GM18867 (cell line): Measurements from ENCODE around the gene CCDC102B.
A peak's percentile ranks its signal among the peaks of the same experiment; 100 is the strongest.
"Not testable (repeated sequence)": the region's sequence is repeated elsewhere in the genome, so short reads cannot be mapped to it uniquely, and the experiment has no call there.

ENCODE experiments used
- ATAC-seq: cut with Tn5 transposase; IDR thresholded peaks from one replicate; pipeline ENCODE4 v1.9.1; 2021; ENCODE audit warnings: mild to moderate bottlenecking, moderate library complexity; ENCODE audit not compliant: unreplicated experiment

CCDC102B gene

DNA sequence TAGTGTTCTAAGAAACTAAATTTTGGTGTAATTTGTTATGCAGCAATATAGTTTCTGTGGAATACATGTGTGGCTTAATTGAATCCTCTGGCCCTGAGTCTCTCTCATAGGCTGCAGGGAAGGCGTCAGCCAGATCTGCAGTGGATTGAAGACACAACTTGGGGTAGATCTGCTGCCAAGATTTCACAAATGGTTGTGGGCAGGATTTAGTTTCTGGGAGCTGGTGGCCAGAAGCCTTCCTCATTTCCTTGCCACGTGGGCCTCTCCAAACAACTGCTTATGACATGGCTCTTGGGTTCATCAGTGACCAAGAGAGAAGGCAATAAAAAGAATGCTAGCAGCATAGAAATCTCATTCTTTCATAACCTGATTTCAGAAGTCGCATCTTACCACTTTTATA is 28.2 kb downstream of the CCDC102B start:
- ATAC-seq: no peak

DNA sequence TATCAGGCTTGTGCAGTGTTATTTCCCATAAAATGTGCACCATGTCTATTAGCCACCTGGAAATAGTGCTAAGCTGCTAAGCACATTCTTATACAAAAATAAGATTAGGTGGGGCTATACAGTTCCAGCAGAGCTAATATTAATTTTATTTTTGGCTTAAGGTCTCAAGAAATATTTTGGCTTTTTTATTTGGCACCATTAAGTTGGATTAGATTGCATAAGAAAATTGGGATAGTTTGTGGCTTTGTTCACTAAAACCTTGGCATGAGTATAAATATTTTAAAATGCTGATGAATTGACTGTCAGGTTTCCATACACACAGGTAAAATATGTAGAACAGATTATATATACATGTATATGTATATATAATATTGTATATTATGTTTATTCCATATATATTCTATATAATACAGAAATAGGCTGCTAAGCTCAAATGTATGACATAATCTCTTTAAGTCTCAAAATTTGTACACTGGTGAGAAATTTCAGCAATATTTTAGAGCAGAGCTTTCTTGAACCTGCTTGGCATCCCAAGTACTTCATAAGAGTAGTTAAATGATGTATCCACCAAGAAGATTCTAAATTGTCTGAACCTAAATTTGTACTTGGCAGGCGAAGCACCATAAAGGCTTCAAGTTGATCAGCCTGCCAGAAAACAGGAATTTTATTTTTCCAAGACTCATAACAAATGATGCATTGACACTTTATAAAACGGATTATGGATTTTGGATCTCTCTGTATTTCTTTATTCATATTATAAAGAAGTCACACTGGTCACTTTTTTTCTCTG is 32.6 kb downstream of the CCDC102B start:
- ATAC-seq: no peak

DNA sequence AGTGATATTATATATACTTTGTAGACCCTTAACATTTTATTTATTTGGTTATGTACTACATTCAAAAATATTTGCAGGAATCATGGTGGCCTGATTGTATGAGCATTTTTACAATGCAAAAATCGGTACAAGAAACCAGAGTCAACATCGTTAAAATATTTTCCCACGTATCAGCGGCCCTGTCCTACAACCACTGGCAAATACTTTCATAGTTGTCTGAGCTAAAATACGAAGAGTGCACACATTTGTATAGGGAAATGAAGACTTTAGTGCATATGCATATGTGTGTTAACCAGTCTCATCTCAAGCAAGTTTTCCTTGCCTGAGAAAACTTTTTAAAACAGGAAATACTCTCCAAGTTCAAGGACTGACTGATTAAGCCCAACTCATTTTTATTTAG is 35.9 kb downstream of the CCDC102B start:
- ATAC-seq: no peak

DNA sequence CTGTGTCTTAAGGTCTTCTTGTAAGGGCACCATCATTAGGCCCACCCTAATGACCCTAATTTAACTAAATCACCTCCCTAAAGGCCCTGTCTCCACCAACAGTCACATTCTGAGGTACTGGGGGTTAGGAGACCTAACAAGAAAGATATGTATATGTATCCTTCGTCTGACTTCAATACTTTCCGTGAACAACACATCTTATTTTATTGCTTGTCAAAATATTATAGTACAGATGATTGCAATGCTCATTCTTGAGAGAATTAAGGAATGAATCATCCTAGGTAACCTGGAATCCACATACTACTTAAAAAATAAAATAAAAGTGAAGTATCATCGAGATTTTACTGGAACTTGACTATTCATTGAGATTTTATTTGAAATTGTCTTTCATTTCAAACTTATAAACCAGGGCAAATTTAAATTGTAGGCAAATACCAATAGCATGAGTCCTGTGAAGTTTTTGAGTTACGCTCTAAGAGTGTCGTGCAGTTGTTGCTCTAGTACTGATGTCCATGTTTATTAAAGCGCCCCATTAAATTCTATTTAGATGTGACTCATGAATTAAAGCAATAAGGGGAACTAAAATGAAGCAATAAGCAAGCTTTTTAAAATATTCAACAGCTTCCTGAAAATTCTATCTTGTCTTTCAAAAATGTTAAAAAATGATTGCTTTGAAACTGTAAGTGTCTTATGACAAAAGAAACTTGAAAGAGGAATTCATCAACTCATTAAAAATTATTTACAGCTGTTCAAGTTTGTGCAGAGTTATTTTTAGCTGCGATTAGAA is 40.0 kb downstream of the CCDC102B start:
- ATAC-seq: no peak

DNA sequence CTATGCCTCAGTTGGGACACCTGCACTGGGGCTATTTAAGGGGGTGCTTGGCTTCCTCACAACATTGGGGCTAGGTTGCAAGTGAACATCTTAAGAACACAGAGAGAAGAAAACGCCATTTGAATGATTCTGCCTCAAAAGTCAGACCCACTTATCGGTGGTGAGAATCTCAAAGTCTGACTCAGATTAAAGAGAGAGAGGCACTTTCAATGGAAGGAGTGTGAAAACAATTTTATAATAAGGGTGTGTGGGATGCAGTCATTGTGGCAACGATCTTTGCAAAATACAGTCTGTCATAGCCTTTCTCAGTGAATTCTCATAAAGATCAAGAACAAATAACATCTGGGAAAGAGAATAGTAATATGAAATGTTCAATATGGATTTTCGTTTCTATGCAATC is 41.8 kb downstream of the CCDC102B start:
- ATAC-seq: no peak

DNA sequence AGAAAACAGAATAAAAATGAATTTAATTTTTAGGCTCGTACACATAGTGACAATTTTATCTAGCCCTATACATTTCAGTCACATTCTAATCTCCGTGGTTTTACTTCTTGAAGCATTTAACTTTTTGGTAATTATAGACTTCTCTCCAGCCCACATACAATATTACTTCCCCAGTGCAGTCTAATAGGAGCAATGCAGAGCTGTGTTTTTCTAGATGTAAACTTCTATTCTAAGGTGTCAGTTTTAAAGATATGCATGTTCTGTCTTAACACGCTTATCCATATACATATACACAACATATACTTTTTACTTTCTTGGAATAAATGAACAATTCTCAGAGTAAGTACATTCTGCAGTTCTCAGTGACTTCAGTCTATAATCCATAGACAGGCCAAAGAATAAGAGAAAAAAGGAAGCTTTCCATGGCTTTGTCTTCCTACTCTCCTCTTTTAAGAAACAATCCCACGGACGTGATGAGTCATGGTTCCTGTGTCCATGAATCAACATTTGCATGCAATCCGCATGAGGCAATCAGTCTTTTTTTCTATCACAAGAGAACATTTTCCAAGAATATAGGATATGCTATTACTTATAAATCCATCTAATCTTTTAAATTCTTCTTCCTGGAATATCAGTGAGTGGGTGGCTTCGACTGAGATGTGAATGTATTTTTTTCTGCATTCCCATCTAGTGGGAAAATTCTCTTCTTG is 42.8 kb downstream of the CCDC102B start:
- ATAC-seq: no peak

DNA sequence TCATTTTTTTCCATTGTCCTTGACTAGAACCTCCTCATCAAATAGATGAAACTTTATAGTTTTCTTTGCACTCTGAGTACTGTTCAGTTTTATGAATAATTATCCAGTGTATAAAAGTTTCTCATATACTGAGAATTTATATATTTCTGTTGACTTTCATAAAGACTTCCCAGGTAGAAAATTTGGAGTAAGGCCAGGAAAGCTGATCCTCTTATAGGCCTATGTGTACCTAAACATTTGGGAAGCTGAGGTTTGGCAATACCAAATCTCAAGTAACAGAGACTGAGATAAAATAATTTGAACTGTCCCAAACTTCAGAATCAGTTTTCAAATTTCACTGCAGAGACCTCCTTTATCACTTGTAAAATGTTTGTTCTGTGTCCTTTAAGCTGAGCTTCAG is 43.4 kb downstream of the CCDC102B start:
- ATAC-seq: no peak

DNA sequence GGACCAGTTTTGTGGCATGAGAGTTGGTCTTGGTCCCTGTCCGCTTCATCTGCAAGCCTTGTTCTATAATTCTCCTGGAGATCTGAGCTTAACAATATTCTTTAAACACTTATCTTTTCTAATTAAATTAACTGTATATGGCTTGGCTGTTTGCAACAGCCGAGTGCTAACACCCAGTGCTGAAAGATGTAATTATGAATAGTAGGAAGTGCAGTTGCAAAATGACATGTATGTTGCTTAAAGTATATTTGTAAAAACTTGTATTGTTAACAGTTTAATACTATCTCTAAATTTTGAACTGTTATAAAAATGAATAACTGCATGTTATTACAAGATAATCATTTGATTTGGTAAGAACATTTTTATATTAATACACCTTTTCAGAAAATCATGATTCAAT is 45.1 kb downstream of the CCDC102B start:
- ATAC-seq: no peak

DNA sequence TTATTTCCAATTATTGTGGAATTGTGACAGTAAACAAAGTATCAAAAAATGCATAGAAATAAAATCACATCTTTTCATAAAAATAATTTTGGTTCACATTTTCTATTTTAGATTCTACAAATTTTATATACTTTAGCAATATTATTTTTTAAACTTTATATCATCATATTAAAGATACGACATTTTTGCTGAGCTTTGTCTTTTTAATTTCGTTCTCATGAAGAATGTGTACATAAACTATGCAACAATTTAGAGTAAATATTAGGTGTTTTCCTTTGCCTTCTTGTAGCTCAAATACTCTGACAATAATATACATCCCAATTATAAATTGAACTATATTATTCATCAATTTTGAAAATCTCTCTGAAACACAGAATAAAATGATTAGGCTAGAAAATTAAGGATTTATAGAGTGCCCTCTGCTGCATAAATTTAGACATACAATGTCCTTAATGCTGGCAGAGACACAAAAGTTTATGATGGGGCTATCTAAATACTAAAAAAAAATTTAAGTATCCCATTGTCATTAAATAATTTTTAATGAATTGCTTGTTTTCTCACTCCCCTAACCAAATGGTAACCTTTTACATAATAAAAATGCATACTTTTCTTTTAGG is 45.7 kb downstream of the CCDC102B start:
- ATAC-seq: no peak

DNA sequence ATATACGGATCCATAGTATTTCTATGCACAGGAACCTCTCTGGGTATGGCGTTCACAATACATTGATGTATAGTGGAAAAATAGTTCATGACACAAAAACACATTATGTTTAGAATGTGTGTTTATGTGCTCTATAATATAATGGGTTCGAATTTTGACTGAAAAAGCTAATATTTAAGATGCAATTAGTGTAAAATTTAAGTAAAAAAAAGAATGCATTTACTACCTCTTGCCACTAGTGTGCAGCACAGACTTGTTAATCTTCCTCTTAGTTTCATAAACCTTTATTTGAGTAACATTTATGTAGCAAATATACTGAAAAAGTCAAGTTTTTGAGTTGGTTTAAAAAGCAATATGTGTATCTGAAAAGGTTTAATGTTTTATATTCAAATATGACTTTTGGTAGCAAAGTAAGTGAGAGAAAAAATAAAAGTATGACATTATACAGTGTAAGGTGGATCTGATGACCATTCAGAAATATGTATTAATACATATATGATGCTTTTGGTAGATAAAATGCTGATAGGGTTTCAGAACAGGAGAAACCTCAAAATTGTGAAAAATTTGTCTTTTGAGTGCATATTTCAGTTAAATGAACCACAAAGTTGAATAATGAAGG is 49.4 kb downstream of the CCDC102B start:
- ATAC-seq: peak; percentile 71

DNA sequence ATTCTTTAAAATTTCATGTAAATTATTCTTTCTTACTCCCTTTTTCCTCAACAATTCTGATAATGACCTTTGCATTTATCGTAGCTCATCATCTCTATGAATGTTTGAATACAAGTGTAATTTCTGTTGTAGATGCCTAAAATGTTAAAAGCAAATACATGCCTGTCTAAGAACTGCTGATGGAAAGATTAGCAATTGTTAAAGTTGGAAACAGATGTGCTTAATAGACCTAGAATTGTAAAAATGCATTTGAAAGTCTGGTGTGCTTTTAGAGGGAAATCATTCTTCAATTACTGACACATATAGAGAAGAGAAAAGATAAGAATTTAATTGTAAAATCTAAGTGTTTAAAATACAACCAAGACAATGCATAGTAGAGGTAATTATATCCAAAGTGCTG is 50.4 kb downstream of the CCDC102B start:
- no peak for ATAC-seq

DNA sequence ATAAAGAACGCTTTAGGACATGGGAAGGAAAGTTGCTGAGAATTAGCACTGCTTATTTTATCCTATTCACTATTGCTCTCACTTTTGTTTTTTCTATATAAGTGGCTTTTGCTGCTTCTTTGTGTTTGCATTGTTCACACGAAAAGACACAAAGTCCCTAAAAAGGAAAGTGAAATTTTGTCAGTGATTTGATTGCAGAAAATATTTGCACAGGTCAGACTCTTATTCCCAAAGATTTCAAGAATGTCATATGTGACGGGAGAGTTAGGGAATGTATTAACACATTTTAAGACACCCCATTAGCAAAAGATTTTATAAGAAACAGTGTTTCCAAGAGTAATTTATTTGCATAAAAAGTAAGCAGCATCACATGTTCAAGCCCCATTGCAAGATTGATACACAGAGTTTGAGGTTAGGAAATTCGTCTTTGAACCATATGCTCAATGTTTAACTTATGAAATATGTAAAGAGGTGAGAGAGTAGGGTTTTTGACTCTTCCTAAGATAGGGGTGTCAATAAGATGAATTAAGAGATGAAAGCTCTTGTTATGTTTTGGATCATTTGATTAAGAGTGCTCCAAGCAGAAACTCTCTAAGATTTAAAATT is 57.0 kb downstream of the CCDC102B start:
- ATAC-seq: peak; percentile 44

DNA sequence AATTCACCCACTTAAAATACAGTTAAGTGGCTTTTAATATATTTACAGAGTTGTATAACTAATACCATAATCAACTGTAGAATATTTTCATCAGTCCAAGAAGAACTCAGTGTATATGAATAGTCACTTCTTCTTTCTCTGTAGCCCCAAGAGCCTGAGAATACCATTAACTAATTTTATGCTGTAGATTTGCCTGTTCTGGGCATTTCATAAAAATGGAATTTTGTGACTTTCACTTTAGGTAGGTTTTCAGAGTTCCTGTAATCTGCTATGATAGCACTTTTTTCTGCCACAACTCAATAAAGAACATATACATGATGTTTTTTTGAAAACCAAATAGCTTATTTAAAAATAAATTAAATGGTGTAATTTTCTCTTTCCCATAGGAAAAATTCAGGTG is 57.6 kb downstream of the CCDC102B start:
- ATAC-seq: no peak

DNA sequence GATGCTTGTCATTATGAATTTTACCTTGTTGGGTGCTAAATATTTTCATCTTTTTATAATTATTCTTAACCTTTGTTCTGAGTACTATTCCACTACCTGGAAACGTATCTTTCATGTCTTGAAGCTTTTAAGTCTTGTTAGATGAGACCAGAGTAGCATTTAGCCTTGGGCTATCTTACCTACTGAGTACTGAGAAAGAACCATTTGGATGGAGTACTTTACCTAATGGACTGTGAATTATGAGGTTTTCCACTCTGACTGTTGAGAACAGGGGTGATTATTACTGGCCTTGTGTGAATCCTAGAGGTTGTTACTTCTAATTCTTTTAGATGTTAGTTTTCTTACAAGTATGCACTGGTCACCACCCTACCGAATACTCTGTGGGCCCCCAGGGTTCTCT is 63.5 kb downstream of the CCDC102B start:
- ATAC-seq: no peak

DNA sequence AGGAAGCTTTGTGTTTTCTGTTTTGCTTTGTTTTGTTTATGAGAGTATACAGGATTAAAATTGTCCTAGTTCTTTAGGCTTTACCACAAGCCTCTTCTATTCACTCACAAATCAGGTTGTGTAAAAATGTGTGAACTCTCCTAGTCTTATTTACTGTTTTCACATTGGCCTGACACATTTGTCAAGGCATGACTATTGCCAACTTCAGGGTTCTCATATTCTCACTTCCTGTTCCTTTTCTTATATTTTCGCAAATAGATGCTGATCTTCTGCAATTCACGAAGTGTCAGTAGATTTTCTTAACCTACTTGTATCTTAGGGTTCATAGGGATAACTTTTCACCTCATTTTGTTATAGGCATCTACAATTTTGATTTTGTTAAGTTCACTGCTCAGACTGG is 67.1 kb downstream of the CCDC102B start:
- peak; percentile 60 for ATAC-seq

DNA sequence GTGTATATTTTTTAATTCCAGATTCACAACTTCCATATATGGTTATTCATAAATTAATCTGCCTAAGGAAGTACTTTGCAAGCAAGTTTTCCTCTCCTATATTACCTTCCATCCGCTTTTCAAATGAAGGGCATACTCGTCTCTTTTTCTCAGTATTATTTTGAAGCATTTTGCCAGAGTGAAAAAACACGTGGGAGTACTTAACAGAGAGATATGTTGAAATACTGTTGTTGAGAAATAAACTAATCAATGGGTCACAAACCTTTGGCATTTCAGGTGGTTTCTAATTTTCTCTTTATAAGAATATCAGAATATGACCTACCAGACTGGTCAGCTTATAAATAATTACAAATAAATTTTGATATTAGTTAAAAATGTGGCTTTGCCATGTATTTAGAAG is 67.6 kb downstream of the CCDC102B start:
- ATAC-seq: no peak

DNA sequence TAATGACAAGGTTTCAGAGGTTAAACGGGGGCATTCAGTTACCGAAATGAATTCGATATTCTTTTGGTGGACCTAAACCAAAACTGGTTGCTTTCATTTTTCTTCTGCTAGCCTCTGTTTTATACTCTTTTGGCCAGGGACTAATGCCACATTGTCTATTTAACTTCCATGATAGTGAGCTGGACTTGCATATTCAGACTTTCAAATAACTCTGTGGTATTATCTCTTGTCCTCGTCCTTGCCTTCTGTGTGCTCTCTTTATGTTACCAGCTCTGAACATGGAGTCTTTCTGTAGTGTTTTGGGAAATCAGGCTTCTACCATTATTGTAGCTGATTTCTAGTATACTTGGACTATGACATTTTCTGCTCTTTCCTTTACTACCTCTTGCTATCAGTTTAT is 75.1 kb downstream of the CCDC102B start:
- ATAC-seq: no peak

DNA sequence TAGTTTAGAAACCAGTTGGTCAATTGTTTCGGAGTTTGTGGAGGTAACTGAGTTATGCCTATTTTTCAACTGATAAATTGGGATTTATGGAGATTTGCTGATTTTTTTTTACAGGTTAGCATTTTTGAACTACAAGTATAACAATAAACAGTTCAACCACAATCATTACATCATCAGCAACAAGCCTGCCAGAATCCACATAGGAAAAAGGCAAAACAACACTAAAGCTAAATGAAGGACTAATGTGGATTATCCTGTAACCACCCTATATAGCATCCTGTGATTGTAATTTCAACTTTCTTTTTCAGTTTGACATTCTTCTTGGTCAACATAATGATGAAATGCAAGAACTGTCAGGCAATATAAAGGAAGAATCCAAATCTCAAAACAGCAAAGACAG is 76.5 kb downstream of the CCDC102B start:
- no peak for ATAC-seq

DNA sequence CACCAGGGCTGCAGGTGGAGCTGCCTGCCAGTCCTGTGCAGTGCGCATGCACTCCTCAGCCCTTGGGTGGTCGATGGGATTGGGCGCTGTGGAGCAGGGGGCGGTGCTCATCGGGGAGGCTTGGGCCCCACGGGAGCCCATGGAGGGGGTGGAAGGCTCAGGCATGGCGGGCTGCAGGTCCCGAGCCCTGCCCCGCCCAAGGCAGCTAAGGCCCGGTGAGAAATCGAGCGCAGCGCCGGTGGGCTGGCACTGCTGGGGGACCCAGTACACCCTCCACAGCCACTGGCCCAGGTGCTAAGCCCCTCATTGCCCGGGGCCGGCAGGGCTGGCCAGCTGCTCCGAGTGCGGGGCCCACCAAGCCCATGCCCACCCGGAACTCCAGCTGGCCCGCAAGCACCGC is 82.1 kb downstream of the CCDC102B start:
- not testable (repeated sequence) for ATAC-seq

DNA sequence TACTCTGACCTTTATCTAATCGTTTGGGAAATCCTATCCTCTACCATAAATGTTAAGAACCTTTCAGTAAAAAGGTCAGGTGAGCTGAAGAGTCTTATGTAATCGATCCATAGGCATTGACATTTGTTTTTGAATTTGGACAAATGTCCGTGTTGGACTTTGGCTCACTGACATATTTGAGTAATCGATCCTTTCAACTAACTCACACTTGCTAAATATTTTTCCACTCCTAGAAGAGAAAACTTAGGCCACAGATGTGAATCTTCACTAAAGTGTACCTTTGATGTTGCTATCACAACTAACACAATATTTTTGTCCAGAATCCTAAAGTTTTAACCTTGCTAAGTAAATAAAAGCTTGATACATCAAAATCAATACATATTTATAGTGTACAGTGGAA is 89.5 kb downstream of the CCDC102B start:
- ATAC-seq: no peak
